ENCODE results near the gene GALK2.

DNA sequence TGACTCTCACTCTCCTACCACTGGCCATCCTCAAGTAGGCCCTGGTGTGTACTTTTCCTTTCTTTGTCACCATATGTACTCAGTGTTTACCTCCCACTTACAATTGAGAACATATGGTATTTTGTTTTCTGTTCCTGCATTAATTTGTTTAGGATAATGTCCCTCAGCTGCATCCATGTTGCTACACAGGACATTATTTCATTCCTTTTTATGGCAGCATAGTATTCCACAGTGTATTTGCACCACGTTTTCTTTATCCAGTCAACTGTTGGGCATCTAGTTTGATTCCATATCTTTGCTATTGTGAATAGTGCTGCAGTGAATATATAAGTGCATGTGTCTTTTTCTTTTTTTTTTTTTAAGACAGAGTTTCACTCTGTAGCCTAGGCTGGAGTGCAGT lies 126.2 kb downstream of the GALK2 start:
- TF ChIP-seq EZH2 (IDR thresholded peaks at IDR 0.05; ENCODE audit: low read length) = no peak
- TF ChIP-seq, protein P1, sequence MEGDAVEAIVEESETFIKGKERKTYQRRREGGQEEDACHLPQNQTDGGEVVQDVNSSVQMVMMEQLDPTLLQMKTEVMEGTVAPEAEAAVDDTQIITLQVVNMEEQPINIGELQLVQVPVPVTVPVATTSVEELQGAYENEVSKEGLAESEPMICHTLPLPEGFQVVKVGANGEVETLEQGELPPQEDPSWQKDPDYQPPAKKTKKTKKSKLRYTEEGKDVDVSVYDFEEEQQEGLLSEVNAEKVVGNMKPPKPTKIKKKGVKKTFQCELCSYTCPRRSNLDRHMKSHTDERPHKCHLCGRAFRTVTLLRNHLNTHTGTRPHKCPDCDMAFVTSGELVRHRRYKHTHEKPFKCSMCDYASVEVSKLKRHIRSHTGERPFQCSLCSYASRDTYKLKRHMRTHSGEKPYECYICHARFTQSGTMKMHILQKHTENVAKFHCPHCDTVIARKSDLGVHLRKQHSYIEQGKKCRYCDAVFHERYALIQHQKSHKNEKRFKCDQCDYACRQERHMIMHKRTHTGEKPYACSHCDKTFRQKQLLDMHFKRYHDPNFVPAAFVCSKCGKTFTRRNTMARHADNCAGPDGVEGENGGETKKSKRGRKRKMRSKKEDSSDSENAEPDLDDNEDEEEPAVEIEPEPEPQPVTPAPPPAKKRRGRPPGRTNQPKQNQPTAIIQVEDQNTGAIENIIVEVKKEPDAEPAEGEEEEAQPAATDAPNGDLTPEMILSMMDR (optimal IDR thresholded peaks at IDR 0.05 in 1 of 3, IDR thresholded peaks at IDR 0.05 in 1 of 3, conservative IDR thresholded peaks at IDR 0.05 in 1 of 3; ENCODE audit: extremely low read depth in 1 of 3, insufficient read depth in 2 of 3, low read length in 3 of 3) = no peak

All from keratinocyte (primary cell).